GM06990 (cell line): ENCODE results near the gene HIVEP3.

ENCODE experiments used
- DNase-seq: peaks from one replicate; pipeline ENCODE4 v3.0.0-alpha.2; 2011; ENCODE audit not compliant: insufficient read length; ENCODE audit errors: extremely low read depth
- H3K27me3 ChIP-seq: replicated peaks from 2 replicates; pipeline ENCODE4 v1.6.0; 2011; ENCODE audit warnings: low read length; ENCODE audit not compliant: control insufficient read depth, insufficient read depth
- H3K36me3 ChIP-seq: 2 replicates; pipeline ENCODE4 v1.5.1; 2011; ENCODE audit warnings: low read length; ENCODE audit not compliant: control insufficient read depth, insufficient read depth
- H3K4me3 ChIP-seq: replicated peaks from 2 replicates; pipeline ENCODE4 v1.5.1; 2011; ENCODE audit warnings: low read depth, mild to moderate bottlenecking, control low read depth, low read length
- TF ChIP-seq, protein P1 (sequence below): IDR thresholded peaks from 2 replicates; pipeline ENCODE4 v1.5.1; 2011; ENCODE audit warnings: low read length, control low read depth, mild to moderate bottlenecking, inconsistent platforms; ENCODE audit not compliant: insufficient read depth, poor library complexity, severe bottlenecking

The HIVEP3 gene

GRCh38 chr1:41641941-41642527, 276.7 kb downstream of the HIVEP3 start:
- H3K36me3 ChIP-seq: no peaks in the 10 kb centered on the region
- no peak overlapping the region for H3K4me3 ChIP-seq
- H3K27me3 ChIP-seq: no peaks in the 10 kb centered on the region
- TF ChIP-seq, protein P1, sequence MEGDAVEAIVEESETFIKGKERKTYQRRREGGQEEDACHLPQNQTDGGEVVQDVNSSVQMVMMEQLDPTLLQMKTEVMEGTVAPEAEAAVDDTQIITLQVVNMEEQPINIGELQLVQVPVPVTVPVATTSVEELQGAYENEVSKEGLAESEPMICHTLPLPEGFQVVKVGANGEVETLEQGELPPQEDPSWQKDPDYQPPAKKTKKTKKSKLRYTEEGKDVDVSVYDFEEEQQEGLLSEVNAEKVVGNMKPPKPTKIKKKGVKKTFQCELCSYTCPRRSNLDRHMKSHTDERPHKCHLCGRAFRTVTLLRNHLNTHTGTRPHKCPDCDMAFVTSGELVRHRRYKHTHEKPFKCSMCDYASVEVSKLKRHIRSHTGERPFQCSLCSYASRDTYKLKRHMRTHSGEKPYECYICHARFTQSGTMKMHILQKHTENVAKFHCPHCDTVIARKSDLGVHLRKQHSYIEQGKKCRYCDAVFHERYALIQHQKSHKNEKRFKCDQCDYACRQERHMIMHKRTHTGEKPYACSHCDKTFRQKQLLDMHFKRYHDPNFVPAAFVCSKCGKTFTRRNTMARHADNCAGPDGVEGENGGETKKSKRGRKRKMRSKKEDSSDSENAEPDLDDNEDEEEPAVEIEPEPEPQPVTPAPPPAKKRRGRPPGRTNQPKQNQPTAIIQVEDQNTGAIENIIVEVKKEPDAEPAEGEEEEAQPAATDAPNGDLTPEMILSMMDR: no peak
- DNase-seq: no peak

GRCh38 chr1:41641475-41641814, 277.3 kb downstream of the HIVEP3 start:
- Histone ChIP-seq H3K4me3 (no peak overlapping the region), H3K27me3 (no peaks in the 10 kb centered on the region), H3K36me3 (no peaks in the 10 kb centered on the region)
- DNase-seq: peak; percentile 47
- TF ChIP-seq, protein P1: no peak

DNA sequence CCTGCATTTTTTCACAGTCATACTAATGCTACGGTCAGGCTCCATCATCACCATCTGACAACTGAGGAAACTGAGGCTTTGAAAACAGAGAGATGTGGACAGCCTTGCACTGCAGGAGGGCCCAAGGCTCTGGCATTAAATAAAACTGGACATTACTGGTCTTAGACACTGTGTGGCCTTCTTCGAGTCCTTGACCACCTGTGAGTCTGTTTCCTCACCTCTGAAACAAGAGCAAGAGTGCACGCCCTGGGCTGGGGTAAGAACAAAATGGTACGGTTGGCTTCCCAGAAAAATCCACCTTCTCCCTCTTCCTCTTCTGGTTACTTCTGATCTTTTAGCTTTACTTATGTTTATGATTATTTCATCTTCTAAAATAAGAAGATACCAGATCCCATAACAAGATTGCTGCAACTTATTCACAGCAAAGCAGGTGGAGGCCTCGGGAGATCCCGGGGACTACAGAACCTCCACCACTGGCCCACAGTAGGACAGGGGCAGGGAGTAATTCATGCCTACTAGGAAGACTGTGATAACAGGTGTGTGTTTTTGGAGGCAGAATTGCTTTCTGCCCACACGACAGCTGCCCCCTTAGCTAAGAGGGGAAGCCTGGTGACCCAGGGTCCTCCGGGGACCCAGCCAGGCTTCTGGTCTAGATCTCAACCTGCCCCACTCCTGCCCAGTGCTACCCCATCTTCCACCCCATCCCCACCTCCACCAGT, 277.8 kb downstream of the HIVEP3 start:
- Histone ChIP-seq H3K36me3 (no peaks in the 10 kb centered on the region), H3K27me3 (no peaks in the 10 kb centered on the region), H3K4me3 (no peak overlapping the region)
- TF ChIP-seq, protein P1: no peak
- no peak for DNase-seq

DNA sequence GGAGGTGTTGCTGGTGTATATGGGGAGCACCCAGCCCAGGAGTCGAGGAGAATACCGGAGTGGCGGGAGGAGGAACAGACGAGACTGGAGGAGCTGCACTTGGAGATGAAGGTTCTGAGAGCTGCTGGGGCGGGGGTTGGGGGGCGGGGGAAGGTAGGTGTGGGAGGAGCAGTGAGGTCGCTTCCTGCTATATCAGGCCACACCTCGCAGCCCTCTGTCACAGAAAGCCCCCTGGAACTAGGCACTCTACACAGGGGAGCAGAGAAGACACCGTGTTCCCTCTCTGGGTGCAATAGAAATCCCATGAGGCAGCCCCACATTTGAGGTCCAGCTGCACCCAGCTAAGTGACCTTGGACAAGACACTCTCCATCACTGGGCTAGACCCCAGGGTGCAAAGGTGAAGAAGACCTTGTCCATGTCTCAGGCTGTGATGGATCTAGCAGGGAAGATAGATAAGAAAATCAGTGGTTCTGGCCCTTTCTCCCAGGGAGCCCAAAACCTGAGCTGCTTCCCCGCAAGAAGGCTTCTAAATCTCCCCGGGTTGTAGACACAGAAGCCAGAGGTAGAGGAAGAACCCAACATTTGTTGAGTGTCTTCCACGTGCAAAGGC, 278.5 kb downstream of the HIVEP3 start:
- no peak for DNase-seq
- TF ChIP-seq, protein P1: no peak
- Histone ChIP-seq H3K36me3 (no peaks in the 10 kb centered on the region), H3K27me3 (no peaks in the 10 kb centered on the region), H3K4me3 (no peak overlapping the region)

- Histone ChIP-seq H3K36me3 (no peaks in the 10 kb centered on the region), H3K4me3 (no peak overlapping the region), H3K27me3 (no peaks in the 10 kb centered on the region)
- DNase-seq: no peak
- TF ChIP-seq, protein P1: no peak
Observed at GRCh38 chr1:41639332-41639936, 279.3 kb downstream of the HIVEP3 start.
